ENCODE data around the gene PNPO.

Gene PNPO

GRCh38 chr17:47994724-47995123, 53.4 kb downstream of the PNPO start:
- DNase-seq (ENCODE audit: insufficient read length, low spot score): no peak
- FAIRE-seq: no peak

GRCh38 chr17:47995241-47995935, 54.0 kb downstream of the PNPO start:
- no peak for FAIRE-seq
- DNase-seq (ENCODE audit: insufficient read length, low spot score): no peak

- no peak for DNase-seq (ENCODE audit: insufficient read length, low spot score)
- no peak for FAIRE-seq
Measured at GRCh38 chr17:47996201-47996600, 54.8 kb downstream of the PNPO start.

GRCh38 chr17:47997586-47997985, 56.2 kb downstream of the PNPO start:
- FAIRE-seq (no peak), DNase-seq (ENCODE audit: insufficient read length, low spot score) (no peak)

- no peak for DNase-seq (ENCODE audit: insufficient read length, low spot score)
- FAIRE-seq: no peak
Measured at GRCh38 chr17:47998044-47998443, 56.7 kb downstream of the PNPO start.
